ENCODE data around the gene MAST2. TPM values are rescaled to one million over a fixed set of nuclear protein-coding genes. Genes with fewer than 3 reads are reported as not detected.

The MAST2 gene
- total and polyA plus RNA-seq, 9 of the 15 experiments (the other 6 are each of a cell fraction or from before 2014, with no cell fraction given), result 0.73 to 32.0 (median 17.8) TPM

DNA sequence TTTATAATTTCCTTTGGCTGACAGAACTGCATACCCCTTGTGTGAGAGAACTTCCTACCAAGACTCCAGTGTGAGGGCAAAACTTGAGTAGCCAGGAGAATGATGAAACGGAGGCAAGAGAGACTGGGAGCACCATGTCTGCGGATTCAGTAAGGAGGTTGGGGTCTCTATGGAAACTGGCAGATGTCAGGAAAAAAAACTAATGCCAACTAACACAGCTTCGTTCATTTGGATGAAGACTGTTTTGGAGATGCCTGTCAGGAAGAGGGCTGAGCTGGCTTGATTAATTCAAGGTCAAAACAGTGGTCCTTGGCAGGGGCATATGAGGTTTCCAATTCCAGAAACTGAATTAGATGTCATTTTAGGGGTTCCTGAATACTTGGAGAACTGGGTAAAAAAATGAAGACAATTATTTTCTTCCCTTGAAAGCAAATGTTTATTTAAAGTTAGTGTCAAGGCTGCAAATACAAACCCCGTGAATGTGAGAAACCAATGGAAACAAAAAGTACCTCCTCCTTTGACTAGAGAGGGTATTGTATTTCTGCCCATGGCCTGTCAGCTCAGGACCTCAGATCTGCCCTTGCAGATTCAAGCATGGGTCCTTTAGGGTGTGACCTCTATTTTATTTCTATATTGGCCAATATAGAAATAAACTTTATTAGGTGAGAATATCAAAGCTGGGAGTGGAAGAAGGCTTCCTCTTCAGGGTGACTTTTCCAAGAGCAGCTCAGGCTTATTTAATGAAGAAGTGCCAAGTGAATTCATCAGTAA lies 110.5 kb downstream of the MAST2 start:
- Histone ChIP-seq H2AFZ (ENCODE audit: low read depth, low read length) (no peak overlapping the region), H3K4me3 (no peak overlapping the region), H3K9me3 (replicated peaks; ENCODE audit: control insufficient read depth, insufficient read depth, low read depth, low read length) (no peaks in the 10 kb centered on the region), H3K9me1 (ENCODE audit: control insufficient read depth, insufficient read depth, low read length) (no peaks in the 10 kb centered on the region), H3K27me3 (ENCODE audit: control insufficient read depth in 2 of 2, insufficient read depth in 2 of 2, low read length in 2 of 2) (no peaks in the 10 kb centered on the region), H3K27ac (ENCODE audit: extremely low read depth, low read depth, low read length) (no peak overlapping the region), H3K4me1 (replicated peaks in 1 of 2; ENCODE audit: control insufficient read depth in 2 of 2, insufficient read depth in 2 of 2, low read length in 2 of 2) (no peaks in the 10 kb centered on the region; a peak in 1 of 5 replicates), H3K79me2 (ENCODE audit: control insufficient read depth, insufficient read depth, low read length) (no peaks in the 10 kb centered on the region), H4K20me1 (replicated peaks; ENCODE audit: control insufficient read depth, insufficient read depth, low read length) (no peaks in the 10 kb centered on the region), H3K4me2 (ENCODE audit: insufficient read depth, low read length) (no peak overlapping the region), H3K9ac (ENCODE audit: insufficient read depth in 1 of 2, low read depth in 2 of 2, low read length in 2 of 2) (no peak overlapping the region), H3K36me3 (ENCODE audit: control insufficient read depth, insufficient read depth, low read length) (no peaks in the 10 kb centered on the region; the same call in 2 of the 3 replicates)
- no peak for FAIRE-seq
- BruUV-seq (replicated peaks), result no TSS peak
- no peak for TF ChIP-seq MTA1 (IDR thresholded peaks at IDR 0.05; ENCODE audit: borderline replicate concordance)
- no peak for TF ChIP-seq BMI1 (IDR thresholded peaks at IDR 0.05; ENCODE audit: low read length)
- no peak for TF ChIP-seq GTF2F1 (IDR thresholded peaks at IDR 0.05; ENCODE audit: low read depth, low read length)
- 0 out of 2 replicates have a peak, but pooled peaks have one; percentile 4 for TF ChIP-seq ZEB2 (IDR thresholded peaks at IDR 0.05)
- TF ChIP-seq ATF7 (IDR thresholded peaks at IDR 0.05), result 0 out of 2 replicates have a peak, but pooled peaks have one; percentile 0
- no peak for TF ChIP-seq MYC (IDR thresholded peaks at IDR 0.05; ENCODE audit: low read depth, low read length)
- no peak for TF ChIP-seq MYC (CRISPR knock-in tag; IDR thresholded peaks at IDR 0.05; ENCODE audit: borderline replicate concordance, low read depth)
- no peak for TF ChIP-seq ZFP36 (IDR thresholded peaks at IDR 0.05; ENCODE audit: low read depth, low read length, partially characterized antibody)
- 0 out of 2 replicates have a peak, but pooled peaks have one; percentile 2 for TF ChIP-seq L3MBTL2 (IDR thresholded peaks at IDR 0.05)
- TF ChIP-seq, protein P1, sequence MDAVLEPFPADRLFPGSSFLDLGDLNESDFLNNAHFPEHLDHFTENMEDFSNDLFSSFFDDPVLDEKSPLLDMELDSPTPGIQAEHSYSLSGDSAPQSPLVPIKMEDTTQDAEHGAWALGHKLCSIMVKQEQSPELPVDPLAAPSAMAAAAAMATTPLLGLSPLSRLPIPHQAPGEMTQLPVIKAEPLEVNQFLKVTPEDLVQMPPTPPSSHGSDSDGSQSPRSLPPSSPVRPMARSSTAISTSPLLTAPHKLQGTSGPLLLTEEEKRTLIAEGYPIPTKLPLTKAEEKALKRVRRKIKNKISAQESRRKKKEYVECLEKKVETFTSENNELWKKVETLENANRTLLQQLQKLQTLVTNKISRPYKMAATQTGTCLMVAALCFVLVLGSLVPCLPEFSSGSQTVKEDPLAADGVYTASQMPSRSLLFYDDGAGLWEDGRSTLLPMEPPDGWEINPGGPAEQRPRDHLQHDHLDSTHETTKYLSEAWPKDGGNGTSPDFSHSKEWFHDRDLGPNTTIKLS (IDR thresholded peaks at IDR 0.05; ENCODE audit: borderline replicate concordance, low read depth), result no peak
- in situ Hi-C loops (cut with MboI) (no loop called here), intact Hi-C loops (cut with micrococcal nuclease) (no loop called here)
- ATAC-seq, result no peak
- POLR2A ChIA-PET, result interaction anchor here (0.6 to 1.6 kb wide), 5 partner anchors 9 to 403 kb away, joined by 3 to 6 read pairs (median 4); no protein-coding TSS in a partner anchor
- DNase-seq (ENCODE audit: extremely low read depth in 1 of 4, low spot score in 3 of 4), result no peak
- CTCF ChIA-PET (ENCODE audit: low intra/inter-chr PET ratio), result no interaction called here
- 75% methylated on average over 4 of the region's 4 CpGs for WGBS (ENCODE audit: insufficient coverage, low coverage, missing lambda C conversion rate)
